Activated CD4-positive, CD25-positive, alpha-beta regulatory T cell treated with anti-CD3 and anti-CD28 coated beads, Interleukin-2, amount 50 U/mL, for 24 hours (primary cell): ENCODE data around the gene PEX16.

Experiments used
- ATAC-seq, 2 donors: fragments of 150-1000 bp; cut with Tn5 transposase; one replicate each; pipeline ENCODE4 v1.10.0; 2021; ENCODE audit warnings: mild to moderate bottlenecking in 1 of 2, moderate library complexity in 1 of 2

Gene PEX16

GRCh38 chr11:45872651-45873356 lies 44.9 kb downstream of the PEX16 start:
- peak in 1 of 2 donors; percentile 28 for ATAC-seq

GRCh38 chr11:45871638-45872037 lies 46.0 kb downstream of the PEX16 start:
- no peak for ATAC-seq

GRCh38 chr11:45870706-45871105 lies 47.0 kb downstream of the PEX16 start:
- ATAC-seq, result no peak

GRCh38 chr11:45869551-45869950 lies 48.1 kb downstream of the PEX16 start:
- no peak for ATAC-seq

GRCh38 chr11:45864041-45864440 lies 53.6 kb downstream of the PEX16 start:
- ATAC-seq, result no peak

- no peak for ATAC-seq
Observed at GRCh38 chr11:45860764-45861510, 56.7 kb downstream of the PEX16 start.

GRCh38 chr11:45860348-45860747 lies 57.3 kb downstream of the PEX16 start:
- no peak for ATAC-seq
